GF-D8 (cell line): ENCODE data around the gene BTBD9.
"Not testable (repeated sequence)": the region's sequence is repeated elsewhere in the genome, so short reads cannot be mapped to it uniquely, and the experiment has no call there.

Source experiments
- DNase-seq: peaks from one replicate; lab custom pipeline; 2025; lab: John Stamatoyannopoulos, UW

BTBD9 gene

GRCh38 chr6:38648629-38649028, 8.9 kb upstream of the BTBD9 start:
- DNase-seq = no peak

DNA sequence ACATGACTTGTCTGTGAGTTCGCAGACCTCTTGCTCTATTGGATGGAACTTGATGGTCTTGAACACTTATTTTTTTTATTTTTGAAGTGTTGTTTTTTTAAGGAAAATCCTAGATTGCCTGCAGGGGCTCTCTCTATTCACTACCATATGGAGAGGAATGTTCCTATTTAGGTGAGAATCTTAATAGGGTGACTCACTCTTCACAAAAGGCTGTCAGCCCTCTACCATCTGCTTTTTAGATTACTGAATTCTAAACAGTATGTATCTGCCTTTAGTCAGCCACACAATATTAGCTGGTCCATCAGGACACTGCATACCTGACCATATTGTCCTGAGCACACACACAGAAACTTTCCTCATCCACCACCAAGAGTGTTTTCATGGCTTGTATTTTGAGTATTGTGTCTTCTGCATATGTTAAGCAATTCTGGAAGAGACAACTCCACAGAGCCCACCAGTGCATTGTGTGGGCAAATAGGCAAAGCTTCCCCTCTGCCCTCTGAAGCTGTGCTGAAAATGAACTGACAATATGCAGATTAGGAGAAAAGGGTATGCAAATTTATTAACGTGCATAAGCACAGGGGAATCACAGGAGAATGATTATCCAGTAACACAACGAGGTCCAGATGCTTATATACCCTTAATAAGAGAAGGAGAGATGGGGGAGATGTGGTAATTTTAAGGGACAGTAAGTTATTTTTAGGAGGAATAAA, 6.6 kb upstream of the BTBD9 start:
- DNase-seq = no peak

DNA sequence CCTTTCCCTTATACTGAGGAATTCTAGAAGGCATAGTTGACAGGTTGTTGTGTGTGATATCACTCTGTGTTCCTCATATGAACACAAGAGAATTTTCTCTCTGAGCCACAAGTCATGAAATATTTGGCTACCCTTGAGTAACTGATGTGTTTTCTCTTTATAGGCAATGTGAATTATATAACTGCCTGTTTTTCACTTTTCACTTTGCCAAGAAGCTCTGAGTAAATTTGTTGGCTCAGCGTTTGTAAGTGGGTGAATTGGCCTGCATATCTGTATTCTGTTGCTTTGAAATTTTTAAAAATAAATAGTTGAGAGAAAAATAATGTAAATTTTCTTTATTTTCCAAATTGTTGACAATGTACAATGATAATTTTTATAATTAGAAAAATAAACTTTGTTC, 5.2 kb upstream of the BTBD9 start:
- DNase-seq = no peak

DNA sequence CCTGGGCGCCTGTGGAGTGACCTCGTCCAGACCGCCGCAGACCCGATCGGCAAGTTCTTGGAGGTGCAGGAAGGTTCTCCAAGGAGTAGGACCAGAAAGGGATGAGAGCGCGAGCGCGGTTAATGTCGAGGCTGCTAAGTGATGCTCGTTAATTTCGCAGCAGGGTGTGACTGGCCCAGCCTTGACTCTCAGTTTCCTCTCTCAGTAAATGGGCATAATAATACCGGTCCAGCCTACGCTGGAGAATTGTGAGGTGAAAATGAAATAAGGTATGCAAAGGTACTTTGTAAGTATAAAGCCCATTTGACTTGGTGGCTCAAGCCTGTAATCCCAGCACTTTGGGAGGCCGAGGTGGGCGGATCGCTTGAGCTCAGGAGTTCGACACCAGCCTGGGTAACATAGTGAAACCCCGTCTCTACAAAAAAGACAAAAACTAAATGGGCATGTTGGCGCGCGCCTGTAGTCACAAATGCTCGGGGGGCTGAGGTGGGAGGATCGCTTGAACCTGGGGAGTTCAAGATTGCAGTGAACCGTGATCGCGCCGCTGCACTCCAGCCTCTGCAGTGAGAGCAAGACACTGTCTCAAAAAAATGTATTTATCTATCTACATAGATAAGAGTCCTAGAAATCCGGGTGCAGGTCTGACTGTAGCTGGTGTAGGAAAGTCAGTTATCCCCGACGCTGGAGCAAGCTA, 634 bp upstream of the BTBD9 start:
- DNase-seq = no peak

- no peak for DNase-seq
These were observed 710 bp downstream of the BTBD9 start for GRCh38 chr6:38638941-38639497.

- DNase-seq = no peak
These were observed 2.0 kb downstream of the BTBD9 start for GRCh38 chr6:38637756-38638155.

DNA sequence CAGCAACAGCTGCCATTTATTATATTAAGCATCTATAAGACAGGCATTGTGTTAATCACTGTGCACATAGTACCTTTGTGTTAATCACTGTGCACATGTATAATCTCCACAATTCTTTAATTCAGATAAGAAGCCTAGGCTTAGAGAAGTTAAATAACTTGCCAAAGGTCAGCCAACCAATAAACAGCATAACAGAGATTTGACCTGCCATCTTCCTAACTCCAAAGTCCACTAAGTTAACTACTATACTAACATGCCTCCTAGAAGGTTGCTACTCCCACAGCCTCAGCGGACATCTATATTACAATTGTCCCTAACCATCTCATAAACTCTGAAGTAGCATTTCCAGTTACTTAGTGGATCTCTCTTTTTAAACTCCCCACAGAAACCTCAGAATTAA, 3.7 kb downstream of the BTBD9 start:
- no peak for DNase-seq

DNA sequence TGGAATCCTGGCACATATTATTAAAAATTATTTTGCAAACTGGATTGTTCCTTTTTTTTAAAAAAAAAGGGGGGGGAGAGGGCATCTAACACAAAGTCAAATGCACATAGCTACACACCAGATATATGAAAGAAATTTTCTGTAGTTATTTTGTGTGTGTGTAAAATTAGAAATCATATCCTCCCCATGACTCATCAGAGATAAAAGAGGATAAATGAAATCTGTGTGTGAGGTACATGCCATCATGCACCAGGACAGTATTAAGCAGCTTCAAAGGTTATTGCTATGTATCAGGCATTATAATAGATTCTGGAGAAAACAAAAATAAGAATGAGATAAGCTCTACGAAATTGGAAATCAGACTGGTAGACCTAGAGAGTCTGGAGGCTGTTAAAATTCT, 5.2 kb downstream of the BTBD9 start:
- DNase-seq = no peak

- DNase-seq = no peak
These were observed 7.2 kb downstream of the BTBD9 start for GRCh38 chr6:38632490-38632889.

GRCh38 chr6:38631186-38631783, 8.4 kb downstream of the BTBD9 start:
- DNase-seq = no peak

- DNase-seq = no peak
These were observed 14.5 kb downstream of the BTBD9 start for GRCh38 chr6:38625217-38625616.

DNA sequence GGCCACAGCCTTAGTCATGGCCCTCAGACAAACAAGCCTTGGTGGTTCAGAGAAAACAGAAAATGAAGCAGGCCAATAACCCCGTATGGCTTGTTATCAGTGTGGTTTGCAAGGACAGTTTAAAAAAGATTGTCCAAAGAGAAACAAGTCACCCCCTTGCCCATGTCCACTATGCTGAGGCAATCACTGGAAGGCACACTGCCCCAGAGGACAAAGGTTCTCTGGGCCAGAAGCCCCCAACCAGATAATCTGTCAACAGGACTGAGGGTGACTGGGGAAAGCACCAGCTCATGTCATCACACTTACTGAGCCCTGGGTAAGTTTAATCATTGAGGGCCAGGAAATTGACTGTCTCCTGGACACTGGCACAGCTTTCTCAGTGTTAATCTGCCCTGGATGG, 20.4 kb downstream of the BTBD9 start:
- DNase-seq = not testable (repeated sequence)

DNA sequence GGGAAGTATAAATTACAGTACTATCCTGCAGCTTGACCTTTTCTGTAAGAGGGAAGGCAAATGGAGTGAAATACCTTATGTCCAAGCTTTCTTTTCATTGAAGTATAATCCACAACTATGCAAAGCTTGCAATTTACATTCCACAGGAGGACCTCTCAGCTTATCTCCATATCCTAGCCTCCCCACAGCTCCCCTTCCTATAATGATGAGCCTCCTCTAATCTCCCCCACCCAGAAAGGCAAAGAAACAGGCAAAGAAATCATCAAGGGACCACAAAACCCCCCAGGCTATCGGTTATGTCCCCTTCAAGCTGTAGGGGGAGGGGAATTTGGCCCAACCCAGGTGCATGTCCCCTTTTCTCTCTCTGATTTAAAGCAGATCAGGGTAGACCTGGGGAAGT, 21.4 kb downstream of the BTBD9 start:
- not testable (repeated sequence) for DNase-seq

DNA sequence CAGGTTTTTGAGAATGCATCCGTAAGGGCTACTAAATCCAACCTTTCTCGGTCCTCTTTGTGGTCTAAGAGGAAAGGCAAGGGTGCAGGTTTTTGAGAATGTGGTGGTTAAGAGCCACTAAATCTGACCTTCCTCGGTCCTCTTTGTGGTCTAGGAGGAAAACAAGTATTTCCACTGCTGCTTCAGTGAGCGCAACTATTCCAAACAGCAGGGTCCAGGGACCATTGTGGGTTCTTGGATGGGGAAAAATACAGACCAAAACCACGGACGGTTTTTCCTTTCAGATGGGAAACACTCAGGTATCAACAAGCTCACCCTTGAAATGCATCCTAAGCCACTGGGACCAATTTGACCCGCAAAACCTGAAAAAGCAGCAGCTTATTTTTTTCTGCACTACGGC, 21.9 kb downstream of the BTBD9 start:
- no peak for DNase-seq

DNA sequence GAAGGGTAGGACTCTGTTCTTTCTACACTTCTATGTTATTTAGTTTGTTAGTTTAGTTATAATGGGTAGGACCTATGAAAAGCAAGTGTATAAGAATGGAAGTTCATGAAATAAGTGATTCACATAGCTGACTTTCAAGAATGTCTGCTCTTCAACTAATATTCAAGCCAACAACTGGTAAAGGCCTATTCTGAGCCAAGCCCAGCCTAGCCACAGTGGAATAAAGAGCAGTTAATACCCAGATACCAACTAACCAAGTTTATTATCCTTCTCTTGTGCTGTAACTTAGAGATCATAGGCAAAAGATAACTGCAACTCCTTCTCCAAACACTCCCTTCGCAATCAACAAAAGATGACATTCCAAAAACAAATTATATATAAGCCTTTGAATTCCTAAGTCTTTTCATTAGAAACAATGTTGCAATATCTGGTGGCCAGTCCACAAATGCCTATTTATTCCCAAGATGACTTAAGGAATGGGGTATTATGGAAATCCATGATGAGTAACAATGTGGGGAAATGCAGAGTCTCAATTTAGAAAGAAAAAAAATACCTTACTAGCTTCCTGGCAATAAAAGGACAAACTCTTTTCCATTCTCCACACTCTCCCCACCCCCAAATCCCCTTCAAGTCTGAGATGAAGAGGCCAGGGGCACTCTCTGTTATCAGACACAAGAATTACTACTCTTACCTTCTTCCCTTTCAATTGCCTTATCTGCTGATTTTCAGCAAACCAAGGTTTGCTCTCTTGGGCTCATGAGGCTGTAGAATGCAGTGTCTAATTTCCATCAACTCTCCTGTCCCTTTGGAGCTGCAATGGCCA, 27.4 kb downstream of the BTBD9 start:
- DNase-seq = no peak

DNA sequence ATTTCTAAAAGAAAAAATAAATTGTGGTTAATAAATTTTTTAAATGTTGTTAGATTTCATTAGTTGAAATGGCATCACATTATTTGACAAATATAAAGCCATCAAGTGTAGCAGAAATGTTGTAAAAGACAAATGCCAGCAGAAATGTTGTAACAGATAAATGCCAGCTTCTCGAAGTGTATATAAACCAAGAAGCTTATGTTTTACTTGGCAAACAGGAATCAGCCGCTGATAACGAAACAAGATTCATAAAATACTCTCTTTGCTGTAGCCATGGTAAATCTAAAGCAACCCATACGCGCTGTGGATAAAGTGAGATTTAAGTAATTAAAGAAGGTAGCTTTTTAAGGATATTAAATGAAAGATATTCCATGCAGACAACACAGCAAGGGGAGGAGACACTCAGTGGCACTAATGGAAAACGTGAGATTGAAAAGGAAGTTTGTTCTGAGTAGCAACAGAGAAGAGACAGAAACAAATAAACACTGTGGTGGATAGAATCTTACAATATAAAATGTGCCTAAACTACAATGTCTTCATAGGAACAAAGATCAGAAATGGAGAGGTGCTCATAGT, 29.6 kb downstream of the BTBD9 start:
- no peak for DNase-seq

- no peak for DNase-seq
These were observed 35.0 kb downstream of the BTBD9 start for GRCh38 chr6:38604700-38605099.

DNA sequence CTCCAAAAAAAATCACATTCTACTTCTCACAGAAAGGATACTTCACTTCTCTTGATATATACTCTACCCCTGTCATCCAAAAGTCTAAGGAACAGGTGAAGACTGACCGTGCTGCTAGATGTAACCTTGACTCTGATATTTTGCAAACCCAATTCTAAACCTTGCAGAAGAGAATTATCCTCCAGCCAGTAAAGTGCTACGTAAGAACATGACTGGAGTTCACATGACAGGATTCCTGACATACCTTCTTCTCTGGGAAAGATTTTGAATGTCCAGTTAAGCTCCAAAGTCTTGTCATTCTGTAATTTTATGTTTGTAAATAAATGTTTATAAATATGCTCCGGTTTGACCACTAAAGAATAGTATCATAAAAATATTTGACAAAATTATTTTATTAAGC, 35.8 kb downstream of the BTBD9 start:
- no peak for DNase-seq

- DNase-seq = no peak
These were observed 36.2 kb downstream of the BTBD9 start for GRCh38 chr6:38603496-38603895.

- DNase-seq = no peak
These were observed 39.7 kb downstream of the BTBD9 start for GRCh38 chr6:38599966-38600550.

DNA sequence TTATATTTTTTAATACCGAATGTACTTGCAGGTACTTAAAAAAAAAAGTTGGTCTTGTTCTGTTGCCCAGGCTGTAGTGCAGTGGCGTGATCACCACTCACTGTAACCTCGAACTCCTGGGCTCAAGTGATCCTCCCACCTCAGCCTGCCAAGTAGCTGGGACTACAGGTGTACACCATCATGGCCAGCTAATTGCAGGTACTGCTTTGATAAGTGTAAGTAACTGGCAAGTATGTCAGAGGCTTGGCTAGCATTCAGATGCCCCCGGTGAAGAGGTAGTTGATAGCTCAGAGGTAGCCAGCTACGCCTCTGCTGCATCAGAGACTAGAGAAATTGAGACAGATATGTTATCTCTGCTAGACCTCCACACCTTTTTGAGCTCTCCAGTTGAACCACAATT, 40.5 kb downstream of the BTBD9 start:
- no peak for DNase-seq
